ENCODE results near the gene KCNG2.

- TF ChIP-seq CTCF (IDR thresholded peaks at IDR 0.05; ENCODE audit: low read length) (no peak), EZH2 (IDR thresholded peaks at IDR 0.05; ENCODE audit: borderline replicate concordance, low read length) (no peak)
Observed at GRCh38 chr18:79802298-79802697, 4.6 kb downstream of the KCNG2 start.
